Stimulated activated CD4-positive, alpha-beta T cell treated with anti-CD3 and anti-CD28 coated beads, Interleukin-2, amount 100 ng/mL, for 24 hours (primary cell): ENCODE measurements around the gene TMEM128.
A peak's percentile ranks its signal among the peaks of the same experiment; 100 is the strongest.
"Not testable (repeated sequence)": the region's sequence is repeated elsewhere in the genome, so short reads cannot be mapped to it uniquely, and the experiment has no call there.

Source experiments
- DNase-seq, 2 donors: peaks; one replicate each; pipeline ENCODE4 v3.0.0-alpha.2; 2020

TMEM128 gene

DNA sequence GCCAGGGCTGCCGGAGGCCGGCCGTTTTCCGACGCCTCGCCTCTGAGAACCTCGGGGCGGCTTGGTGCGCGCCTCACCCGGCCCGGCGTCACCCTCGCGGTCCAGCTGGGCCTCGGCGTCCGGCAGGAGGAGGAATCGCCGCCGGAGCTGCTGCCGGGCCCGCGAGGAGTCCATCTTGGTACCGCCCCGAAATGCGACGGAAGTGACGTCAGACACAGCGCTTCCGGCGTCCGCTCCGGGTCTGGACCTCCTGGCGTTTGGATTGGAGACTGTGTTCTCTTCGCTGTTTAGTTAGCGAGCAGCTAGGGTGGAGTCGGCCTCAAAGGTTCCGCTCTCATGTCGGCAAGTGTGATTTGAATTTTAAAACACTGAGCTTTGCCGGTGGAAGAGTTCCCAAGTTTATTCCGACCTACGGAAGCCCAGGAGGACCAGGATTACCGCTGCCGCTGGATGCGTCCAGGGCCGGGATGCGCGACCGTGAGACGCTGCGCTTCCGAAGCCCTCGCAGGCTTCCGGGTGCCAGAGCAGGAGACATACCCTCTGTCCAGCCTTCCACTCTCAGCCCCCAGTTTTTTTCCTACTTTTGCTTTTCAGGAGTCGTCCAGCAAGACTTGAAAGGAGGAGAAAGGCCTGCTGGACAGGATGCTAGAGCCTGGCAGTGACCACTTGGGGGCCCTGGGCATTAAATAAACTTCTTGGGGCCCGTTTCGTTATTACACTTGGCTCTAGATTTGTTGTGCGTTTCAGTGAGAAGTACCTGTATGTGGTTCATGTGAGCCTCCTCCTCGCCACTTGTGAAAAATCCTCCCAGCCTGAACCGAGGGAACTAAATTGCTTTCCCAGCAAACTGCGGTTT, at the start of gene TMEM128:
Gene TMEM128, minus strand, starts transcription at position 195 of the 856 bp plus-strand sequence. Its CDS starts 21 bp downstream, at position 174.
- peak; percentile 91 to 93 for DNase-seq

DNA sequence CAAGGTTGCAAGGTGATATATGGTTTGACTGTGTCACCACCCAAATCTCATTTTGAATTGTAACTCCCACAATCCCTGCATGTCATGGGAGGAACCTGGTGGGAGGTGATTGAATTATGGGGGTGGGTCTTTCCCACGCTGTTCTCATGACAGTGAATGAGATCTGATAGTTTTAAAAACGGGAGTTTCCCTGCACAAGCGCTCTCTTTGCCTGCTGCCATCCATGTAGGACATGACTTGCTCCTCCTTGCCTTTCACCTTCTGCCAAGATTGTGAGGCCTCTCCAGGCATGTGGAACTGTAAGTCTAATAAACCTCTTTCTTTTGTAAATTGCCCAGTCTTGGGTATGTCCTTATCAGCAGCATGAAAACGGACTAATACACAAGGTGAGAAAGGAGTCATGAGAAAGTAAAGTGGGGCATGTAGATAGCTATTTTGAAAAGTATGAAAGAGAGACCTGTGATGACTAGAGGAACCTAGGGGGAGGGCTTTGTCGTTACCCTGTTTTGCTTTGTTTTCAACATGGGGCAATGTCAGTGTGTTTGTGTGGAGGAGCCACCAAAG, 48.3 kb upstream of the TMEM128 start:
- no peak for DNase-seq

DNA sequence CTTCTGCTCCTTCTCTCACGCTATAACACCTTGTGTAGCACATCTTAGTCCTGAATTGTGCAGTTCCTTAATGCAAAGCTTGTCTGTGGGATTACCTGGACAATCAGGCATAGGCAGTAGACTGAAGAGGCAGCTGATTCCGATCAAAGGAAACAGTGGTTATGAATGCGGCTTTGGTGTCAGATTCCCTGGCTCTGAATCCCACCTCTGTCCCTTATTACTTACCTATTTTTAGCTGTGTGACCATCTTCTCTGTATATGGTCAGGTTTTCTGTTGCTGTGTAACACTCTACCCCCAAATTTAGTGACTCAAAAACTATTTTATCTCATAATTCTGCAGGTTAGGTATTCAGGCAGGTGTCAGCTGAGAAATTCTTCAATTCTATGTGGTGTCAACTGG, 45.3 kb upstream of the TMEM128 start:
- DNase-seq, result no peak

- peak; percentile 96 to 98 for DNase-seq
Observed at GRCh38 chr4:4289941-4290850, 42.2 kb upstream of the TMEM128 start, which contains the start of the genes LYAR and ZBTB49. Gene LYAR, minus strand, starts transcription at chr4:4290154. Its CDS starts 6,412 bp downstream, at chr4:4283742. Gene ZBTB49, plus strand, starts transcription at chr4:4290251. Its CDS starts 9,695 bp downstream, at chr4:4299946.

DNA sequence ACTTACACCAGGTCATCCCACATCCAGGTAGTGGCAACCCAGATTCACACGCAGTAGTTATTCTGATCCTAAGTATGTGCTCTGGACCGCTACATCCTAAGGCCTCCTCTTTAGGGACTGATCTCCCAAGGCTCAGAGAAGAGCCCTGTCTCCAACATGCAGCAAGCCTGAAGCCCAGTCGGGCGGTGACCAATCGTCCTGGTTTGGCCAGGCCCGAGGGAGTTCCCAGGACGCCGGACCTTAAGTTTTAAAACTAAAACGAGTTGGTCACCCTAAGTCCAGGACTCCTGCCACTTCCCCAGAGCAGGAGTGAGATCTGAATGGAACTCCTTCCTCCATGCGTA, 41.5 kb upstream of the TMEM128 start:
- DNase-seq, result no peak

DNA sequence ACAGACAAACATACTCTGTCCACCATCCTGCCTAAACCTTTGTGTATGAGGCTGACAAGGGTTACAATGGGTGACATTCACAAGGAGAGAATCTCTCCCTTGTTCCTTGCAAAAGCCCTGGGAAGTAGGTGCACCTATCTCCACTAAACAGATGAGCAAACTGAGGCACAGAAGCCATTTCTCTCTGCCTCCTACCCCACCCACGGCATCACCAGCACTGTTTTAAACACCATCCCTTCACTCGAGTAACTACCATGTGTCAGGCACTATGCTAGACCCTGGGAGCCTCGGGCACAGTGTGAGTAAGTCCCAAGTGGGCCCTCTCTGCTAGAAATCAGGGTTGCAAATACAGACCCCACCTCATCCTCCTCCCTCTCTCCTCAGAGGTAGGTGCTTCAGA, 41.0 kb upstream of the TMEM128 start:
- DNase-seq, result peak in 1 of 2 donors; percentile 19

DNA sequence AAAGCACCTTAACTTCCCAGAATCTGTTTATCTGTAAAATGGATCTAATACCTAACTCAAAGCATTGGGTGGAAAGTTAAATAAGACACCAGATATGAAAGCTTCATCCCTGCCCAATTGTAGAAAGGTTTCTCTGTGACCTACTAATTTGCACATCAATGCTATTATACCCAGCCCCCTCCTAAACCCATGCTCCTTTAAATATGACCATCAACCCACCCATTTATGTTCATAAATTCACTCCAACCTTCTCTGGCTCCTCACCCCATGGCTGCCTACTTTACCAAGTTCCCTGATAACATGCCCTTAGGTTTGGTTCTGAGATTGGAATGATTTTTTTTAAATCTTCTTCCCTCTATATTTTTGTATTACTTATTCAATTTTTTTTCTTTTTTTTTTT, 40.1 kb upstream of the TMEM128 start:
- no peak for DNase-seq

DNA sequence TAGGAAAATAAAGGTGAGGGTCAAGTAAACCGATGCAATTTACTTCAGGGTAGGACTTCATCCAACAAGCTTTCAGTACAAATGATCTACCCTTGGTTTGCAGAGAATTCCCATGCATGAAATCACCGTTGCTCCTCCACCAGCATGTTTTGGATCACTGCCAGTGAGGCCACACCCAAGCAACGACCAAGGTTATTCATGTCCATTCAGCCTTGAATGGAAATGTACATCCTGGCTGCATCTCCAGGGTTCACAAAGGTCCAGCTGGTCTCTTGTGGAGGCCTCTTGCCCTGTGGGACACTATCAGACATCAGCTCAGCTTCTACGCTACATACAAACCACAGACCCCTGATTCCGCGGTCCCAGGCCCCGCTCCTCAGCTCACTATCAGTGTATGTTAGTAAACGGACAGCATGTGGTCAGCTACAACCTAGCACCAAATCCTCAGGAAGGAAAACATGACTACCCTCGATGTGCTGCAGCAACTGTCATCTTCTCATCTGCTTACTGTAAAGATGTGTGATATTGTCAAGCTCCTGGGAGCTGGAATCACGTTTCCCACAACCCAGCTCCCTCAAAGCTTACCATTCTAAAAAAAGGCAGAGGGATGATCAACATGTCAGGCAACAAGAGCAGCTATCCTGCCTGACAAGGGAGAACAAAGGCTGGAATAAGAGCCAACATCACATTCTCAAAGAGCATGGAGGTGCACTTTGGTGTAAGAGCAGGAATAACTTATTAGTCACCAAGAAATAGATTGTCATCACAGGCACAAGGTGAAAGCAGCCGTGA, 37.0 kb upstream of the TMEM128 start:
- no peak for DNase-seq

DNA sequence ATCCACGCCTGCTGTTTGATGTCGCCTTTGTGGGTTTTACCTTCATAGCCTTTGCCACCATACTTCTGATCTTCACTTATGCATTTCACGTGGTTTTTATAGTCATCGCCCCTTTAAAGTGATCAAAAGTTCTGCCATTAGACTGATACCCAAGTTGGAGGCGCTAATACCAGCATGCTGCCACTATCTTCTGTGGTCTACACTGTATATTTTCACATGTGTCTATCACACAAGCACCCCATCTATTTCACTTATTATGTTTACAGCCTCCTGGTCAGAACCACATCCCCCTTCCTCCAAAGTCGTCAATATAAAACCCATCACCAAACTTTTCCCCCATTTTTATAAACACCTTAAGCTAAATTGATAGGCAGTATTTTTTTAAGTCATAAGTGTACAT, 33.8 kb upstream of the TMEM128 start:
- no peak for DNase-seq

GRCh38 chr4:4277531-4277930, 29.5 kb upstream of the TMEM128 start:
- no peak for DNase-seq

DNA sequence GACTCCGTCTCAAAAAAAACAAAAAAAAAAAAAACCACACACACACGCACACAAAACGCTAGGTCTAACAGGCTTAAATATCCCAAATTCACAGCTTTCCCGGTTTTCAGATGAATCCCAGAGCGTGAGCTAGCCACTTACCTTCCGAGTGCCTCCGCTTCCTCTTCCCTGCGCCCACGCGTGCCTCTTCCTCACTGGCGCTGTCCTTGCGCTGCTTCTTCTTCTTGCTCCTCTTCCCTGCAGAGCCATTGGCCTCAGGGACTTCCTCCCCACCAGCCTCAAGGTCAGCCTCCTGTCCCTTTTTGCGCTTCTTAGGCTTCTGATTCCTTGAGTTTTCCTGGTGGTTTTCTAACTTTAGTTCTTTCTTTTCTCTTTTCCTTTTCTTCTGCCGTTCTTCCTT, 26.2 kb upstream of the TMEM128 start:
- no peak for DNase-seq

- DNase-seq, result no peak
Observed at GRCh38 chr4:4271912-4272311, 23.9 kb upstream of the TMEM128 start.

GRCh38 chr4:4270529-4270928, 22.5 kb upstream of the TMEM128 start:
- DNase-seq, result no peak

DNA sequence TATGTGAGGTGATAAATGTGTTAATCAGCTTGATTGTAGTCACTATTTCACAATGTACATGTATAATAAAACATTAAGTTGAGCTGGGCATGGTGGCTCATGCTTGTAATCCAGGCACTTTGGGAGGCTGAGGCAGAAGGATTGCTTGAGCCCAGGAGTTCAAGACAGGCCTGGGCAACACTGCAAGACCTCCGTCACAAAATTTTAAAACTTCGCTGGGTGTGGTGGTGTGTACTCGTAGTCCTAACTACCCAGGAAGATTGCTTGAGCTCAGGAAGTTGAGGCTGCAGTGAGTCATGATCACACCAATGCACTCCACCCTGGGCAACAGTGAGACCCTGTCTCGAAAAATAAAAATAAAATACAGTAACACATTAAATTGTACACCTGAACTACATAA, 21.8 kb upstream of the TMEM128 start:
- no peak for DNase-seq

- no peak for DNase-seq
Observed at GRCh38 chr4:4269331-4269731, 21.3 kb upstream of the TMEM128 start.

GRCh38 chr4:4268776-4269175, 20.8 kb upstream of the TMEM128 start:
- no peak for DNase-seq

- DNase-seq, result no peak
Observed at GRCh38 chr4:4267981-4268380, 20.0 kb upstream of the TMEM128 start.

DNA sequence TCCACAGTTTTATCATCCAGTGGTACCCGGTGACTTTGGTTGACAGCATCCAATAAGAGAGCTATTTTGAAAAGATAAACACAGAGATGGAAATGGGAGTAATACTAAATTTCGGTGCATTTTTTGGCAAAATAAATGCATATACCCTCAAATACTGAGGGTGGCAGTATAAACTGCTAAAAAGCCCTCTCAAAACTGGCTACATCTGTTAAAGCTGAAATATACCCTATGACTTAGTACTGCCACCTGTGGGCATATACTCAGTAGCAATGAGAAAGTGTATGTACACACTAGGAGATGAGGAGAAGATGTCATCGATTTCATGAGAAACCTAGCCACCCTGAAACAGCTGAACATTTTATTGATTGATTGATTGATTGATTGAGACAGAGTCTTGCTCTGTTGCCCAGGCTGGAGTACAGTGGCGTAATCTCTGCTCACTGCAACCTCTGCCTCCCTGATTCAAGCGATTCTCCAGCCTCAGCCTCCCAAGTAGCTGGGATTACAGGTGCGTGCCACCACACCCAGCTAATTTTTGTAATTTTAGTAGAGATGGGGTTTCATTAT, 12.2 kb upstream of the TMEM128 start:
- DNase-seq, result no peak

- no peak for DNase-seq
Observed at GRCh38 chr4:4259484-4260100, 11.6 kb upstream of the TMEM128 start.

- DNase-seq, result not testable (repeated sequence)
Observed at GRCh38 chr4:4257705-4258104, 9.7 kb upstream of the TMEM128 start.

GRCh38 chr4:4256799-4257198, 8.8 kb upstream of the TMEM128 start:
- no peak for DNase-seq

DNA sequence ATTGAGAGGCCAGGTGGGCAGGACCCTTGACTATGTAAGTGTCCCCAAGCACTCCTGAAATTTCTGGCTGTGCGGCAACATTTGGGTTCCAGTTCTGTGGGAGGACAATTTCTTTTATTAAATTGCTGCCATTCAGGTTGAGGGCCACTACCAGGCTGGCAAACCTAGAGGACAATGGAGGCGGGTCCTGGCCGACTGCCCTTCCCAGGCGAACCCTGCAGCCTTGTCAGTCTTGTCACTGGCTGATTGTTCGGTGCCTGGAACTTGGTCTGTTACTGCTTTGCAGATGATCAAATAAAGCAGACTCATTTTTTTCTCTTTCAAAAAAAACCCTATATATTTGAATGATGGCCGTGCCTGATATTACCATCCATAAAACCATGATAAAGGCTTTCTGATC, 6.6 kb upstream of the TMEM128 start:
- no peak for DNase-seq
